H9 (cell line): ENCODE results near the gene DIP2C. TPM values are rescaled to one million over a fixed set of nuclear protein-coding genes. Genes with fewer than 3 reads are reported as not detected.
A peak's percentile ranks its signal among the peaks of the same experiment; 100 is the strongest.

ENCODE experiments used
- DNase-seq: peaks from one replicate; pipeline ENCODE4 v3.0.0-alpha.2; 2017
- H2AFZ ChIP-seq: one replicate; pipeline ENCODE4 v1.6.1; 2013; ENCODE audit warnings: mild to moderate bottlenecking, low read length, control low read depth, moderate library complexity
- H2AK5ac ChIP-seq: 2 replicates; pipeline ENCODE4 v1.6.1; 2013; ENCODE audit warnings: low read length, control low read depth, mixed read lengths; ENCODE audit not compliant: insufficient read length
- H2BK120ac ChIP-seq: one replicate; pipeline ENCODE4 v1.6.1; 2013; ENCODE audit warnings: low read depth, mild to moderate bottlenecking, low read length, control low read depth, inconsistent platforms; ENCODE audit not compliant: poor library complexity, severe bottlenecking
- H2BK12ac ChIP-seq: 2 replicates; pipeline ENCODE4 v1.6.1; 2013; ENCODE audit warnings: low read length, control low read depth, mixed read lengths, low read depth; ENCODE audit not compliant: insufficient read length
- H2BK15ac ChIP-seq: 2 replicates; pipeline ENCODE4 v1.6.1; 2013; ENCODE audit warnings: low read depth, low read length, control low read depth
- H2BK20ac ChIP-seq: one replicate; pipeline ENCODE4 v1.6.1; 2013; ENCODE audit warnings: low read depth, mild to moderate bottlenecking, low read length, control low read depth, inconsistent platforms; ENCODE audit not compliant: poor library complexity, severe bottlenecking
- H2BK5ac ChIP-seq: 2 replicates; pipeline ENCODE4 v1.6.1; 2013; ENCODE audit warnings: low read length, control low read depth, mixed read lengths; ENCODE audit not compliant: insufficient read length
- H3K14ac ChIP-seq: 2 replicates; pipeline ENCODE4 v1.6.1; 2013; ENCODE audit warnings: low read length, control low read depth; ENCODE audit not compliant: insufficient read depth
- H3K18ac ChIP-seq: 2 replicates; pipeline ENCODE4 v1.6.1; 2013; ENCODE audit warnings: low read depth, mild to moderate bottlenecking, mixed read lengths, low read length, control low read depth; ENCODE audit not compliant: insufficient read length
- H3K23ac ChIP-seq: 2 replicates; pipeline ENCODE4 v1.6.1; 2013; ENCODE audit warnings: low read length, control low read depth, mixed read lengths, low read depth; ENCODE audit not compliant: insufficient read length
- H3K23me2 ChIP-seq: 2 replicates; pipeline ENCODE4 v1.6.1; 2013; ENCODE audit warnings: low read depth, mild to moderate bottlenecking, mixed read lengths, low read length, control low read depth; ENCODE audit not compliant: insufficient read length, poor library complexity, severe bottlenecking
- H3K27ac ChIP-seq: 2 replicates; pipeline ENCODE4 v1.5.1; 2013; ENCODE audit warnings: low read length, control low read depth, mixed read lengths, low read depth; ENCODE audit not compliant: insufficient read length
- H3K27me3 ChIP-seq: 2 replicates; pipeline ENCODE4 v1.6.1; 2013; ENCODE audit warnings: low read length, control low read depth, inconsistent platforms; ENCODE audit not compliant: insufficient read depth
- H3K4ac ChIP-seq: 2 replicates; pipeline ENCODE4 v1.6.1; 2013; ENCODE audit warnings: low read depth, mild to moderate bottlenecking, control low read depth, inconsistent platforms, low read length, moderate library complexity
- H3K4me1 ChIP-seq: 2 replicates; pipeline ENCODE4 v1.6.1; 2013; ENCODE audit warnings: low read length, control low read depth, inconsistent platforms; ENCODE audit not compliant: insufficient read depth
- H3K4me2 ChIP-seq: 2 replicates; pipeline ENCODE4 v1.6.1; 2013; ENCODE audit warnings: low read length, control low read depth, mixed read lengths; ENCODE audit not compliant: insufficient read length, insufficient read depth
- H3K56ac ChIP-seq: 2 replicates; pipeline ENCODE4 v1.6.1; 2013; ENCODE audit warnings: low read depth, mild to moderate bottlenecking, mixed read lengths, low read length, control low read depth; ENCODE audit not compliant: insufficient read length
- H3K79me1 ChIP-seq: 2 replicates; pipeline ENCODE4 v1.6.1; 2013; ENCODE audit warnings: low read depth, mild to moderate bottlenecking, moderate library complexity, low read length, control low read depth, inconsistent platforms; ENCODE audit not compliant: insufficient read depth, poor library complexity, severe bottlenecking
- H3K79me2 ChIP-seq: 2 replicates; pipeline ENCODE4 v1.6.1; 2013; ENCODE audit warnings: low read length, control low read depth, inconsistent platforms; ENCODE audit not compliant: insufficient read depth
- H3K9ac ChIP-seq: 2 replicates; pipeline ENCODE4 v1.6.1; 2013; ENCODE audit warnings: low read length, control low read depth, mixed read lengths; ENCODE audit not compliant: insufficient read length; ENCODE audit errors: extremely low read depth
- H3K9me3 ChIP-seq: one replicate; pipeline ENCODE4 v1.6.1; 2013; ENCODE audit warnings: low read depth, low read length, inconsistent platforms; ENCODE audit not compliant: control insufficient read depth
- H3T11ph ChIP-seq: one replicate; pipeline ENCODE4 v1.6.1; 2013; ENCODE audit warnings: mild to moderate bottlenecking, low read length, control low read depth, inconsistent platforms
- H4K20me1 ChIP-seq: one replicate; pipeline ENCODE4 v1.6.1; 2013; ENCODE audit not compliant: control insufficient read depth, insufficient read length, insufficient read depth
- H4K5ac ChIP-seq: 2 replicates; pipeline ENCODE4 v1.6.1; 2013; ENCODE audit warnings: low read depth, mild to moderate bottlenecking, mixed read lengths, low read length, control low read depth; ENCODE audit not compliant: insufficient read length
- H4K8ac ChIP-seq: replicated peaks from 2 replicates; pipeline ENCODE4 v1.6.1; 2013; ENCODE audit warnings: low read length, control low read depth, mixed read lengths, low read depth; ENCODE audit not compliant: insufficient read length
- H4K91ac ChIP-seq: 2 replicates; pipeline ENCODE4 v1.6.1; 2013; ENCODE audit warnings: low read depth, mild to moderate bottlenecking, moderate library complexity, mixed read lengths, low read length, control low read depth; ENCODE audit not compliant: insufficient read length
- H3K27ac Mint-ChIP-seq, 3 experiments: 2 replicates in 2 of 3; 3 replicates in 1 of 3; pipeline ENCODE4 v1.8.0; 2020 to 2021; ENCODE audit warnings: mixed read lengths in 3 of 3, mild to moderate bottlenecking in 1 of 3, moderate library complexity in 1 of 3
- H3K27me3 Mint-ChIP-seq: 2 replicates; pipeline ENCODE4 v1.8.0; 2021; ENCODE audit warnings: low read depth, mild to moderate bottlenecking, moderate library complexity, mixed read lengths
- H3K36me3 Mint-ChIP-seq, 3 experiments: 2 replicates in 2 of 3; 3 replicates in 1 of 3; pipeline ENCODE4 v1.8.0; 2020 to 2021; ENCODE audit warnings: low read depth in 3 of 3, mixed read lengths in 3 of 3; ENCODE audit not compliant: insufficient read depth in 1 of 3
- H3K4me1 Mint-ChIP-seq, 2 experiments: 2 replicates each; pipeline ENCODE4 v1.8.0; 2020; ENCODE audit warnings: mixed read lengths in 2 of 2
- H3K4me3 Mint-ChIP-seq, 2 experiments: 2 replicates in 1 of 2; 3 replicates in 1 of 2; pipeline ENCODE4 v1.8.0; 2020 to 2021; ENCODE audit warnings: mild to moderate bottlenecking in 2 of 2, mixed read lengths in 2 of 2, moderate library complexity in 1 of 2
- H3K9me3 Mint-ChIP-seq, 2 experiments: 2 replicates in 1 of 2; 3 replicates in 1 of 2; pipeline ENCODE4 v1.8.0; 2020; ENCODE audit warnings: mild to moderate bottlenecking in 2 of 2, mixed read lengths in 2 of 2, moderate library complexity in 1 of 2
- CTCF ChIP-seq: fragments of 200-600 bp; sonication (generic); conservative IDR thresholded peaks from 3 replicates; pipeline ENCODE4 v1.8.0; 2021; ENCODE audit warnings: antibody characterized with exemption, mild to moderate bottlenecking
- WGBS: extraction: QIAGEN DNeasy Blood & Tissue Kit; methylation state at CpG from one replicate; pipeline ENCODE4 v1.1.7; 2013; ENCODE audit warnings: missing lambda C conversion rate, low lambda C conversion rate, mixed read lengths; ENCODE audit not compliant: insufficient read length; ENCODE audit errors: extremely low coverage; 5-methylcytosine and 5-hydroxymethylcytosine counted together
- total RNA-seq: library from RNA; stranded (reverse); gene quantifications from 2 replicates; pipeline ENCODE4 v1.2.1, GENCODE V29; 2021

Gene DIP2C
- total RNA-seq, 1 experiment from 2014 or later, result 7.9 TPM

- no peaks in the 10 kb centered on the region; a peak in 1 of 7 replicates for H3K36me3 Mint-ChIP-seq
- H2BK120ac ChIP-seq, result no peak overlapping the region
- no peak overlapping the region for H3K4me3 Mint-ChIP-seq
- no peaks in the 10 kb centered on the region for H4K20me1 ChIP-seq
- no peaks in the 10 kb centered on the region for H3K27me3 ChIP-seq
- H3K9ac ChIP-seq, result no peak overlapping the region
- H3K9me3 ChIP-seq, result no peaks in the 10 kb centered on the region
- no peaks in the 10 kb centered on the region for H3K27me3 Mint-ChIP-seq
- H3K4me2 ChIP-seq, result no peak overlapping the region
- H2AFZ ChIP-seq, result no peak overlapping the region
- no peak overlapping the region for H3K27ac ChIP-seq
- H3K4me1 ChIP-seq, result peaks cover 4% of the 10 kb centered on the region; the same call in 1 of the 2 replicates
- H2AK5ac ChIP-seq, result no peak overlapping the region
- H3K4me1 Mint-ChIP-seq, result peaks cover 4% of the 10 kb centered on the region in 2 experiments; a peak in 2 of 4 replicates
- H3K79me1 ChIP-seq, result peaks cover 6% of the 10 kb centered on the region
- H3K18ac ChIP-seq, result no peak overlapping the region
- no peak overlapping the region for H3K23ac ChIP-seq
- no peak overlapping the region for H2BK15ac ChIP-seq
- H4K91ac ChIP-seq, result no peak overlapping the region
- no peak for DNase-seq
- no CpG with 5 or more reads among the region's 22 CpGs for WGBS
- no peak overlapping the region for H3T11ph ChIP-seq
- H3K27ac Mint-ChIP-seq, result no peak overlapping the region
- no peaks in the 10 kb centered on the region for H3K23me2 ChIP-seq
- H3K14ac ChIP-seq, result 0 out of 2 replicates have a peak overlapping the region, but pooled peaks have one; percentile 2
- no peak for TF ChIP-seq CTCF
- H3K56ac ChIP-seq, result no peak overlapping the region
- no peak overlapping the region for H3K4ac ChIP-seq
- no peak overlapping the region for H4K5ac ChIP-seq
- no peak overlapping the region for H2BK12ac ChIP-seq
- H2BK5ac ChIP-seq, result no peak overlapping the region
- no peaks in the 10 kb centered on the region for H3K79me2 ChIP-seq
- H4K8ac ChIP-seq, result no peak overlapping the region
- H2BK20ac ChIP-seq, result no peak overlapping the region
- no peaks in the 10 kb centered on the region for H3K9me3 Mint-ChIP-seq
Observed at GRCh38 chr10:677750-678661, 11.5 kb downstream of the DIP2C start.
